HG03066 (cell line): ENCODE data around the gene CELSR1.
"Not testable (repeated sequence)": the region's sequence is repeated elsewhere in the genome, so short reads cannot be mapped to it uniquely, and the experiment has no call there.

Source experiments
- ATAC-seq: cut with Tn5 transposase; IDR thresholded peaks from one replicate; pipeline ENCODE4 v1.9.1; 2021; ENCODE audit warnings: low read depth; ENCODE audit not compliant: unreplicated experiment

Gene CELSR1

DNA sequence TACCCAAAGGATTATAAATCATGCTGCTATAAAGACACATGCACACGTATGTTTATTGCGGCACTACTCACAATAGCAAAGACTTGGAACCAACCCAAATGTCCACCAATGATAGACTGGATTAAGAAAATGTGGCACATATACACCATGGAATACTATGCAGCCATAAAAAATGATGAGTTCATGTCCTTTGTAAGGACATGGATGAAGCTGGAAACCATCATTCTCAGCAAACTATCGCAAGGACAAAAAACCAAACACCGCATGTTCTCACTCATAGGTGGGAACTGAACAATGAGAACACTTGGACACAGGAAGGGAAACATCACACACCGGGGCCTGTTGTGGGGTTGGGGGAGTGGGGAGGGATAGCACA is 21.3 kb downstream of the CELSR1 start:
- ATAC-seq: not testable (repeated sequence)

DNA sequence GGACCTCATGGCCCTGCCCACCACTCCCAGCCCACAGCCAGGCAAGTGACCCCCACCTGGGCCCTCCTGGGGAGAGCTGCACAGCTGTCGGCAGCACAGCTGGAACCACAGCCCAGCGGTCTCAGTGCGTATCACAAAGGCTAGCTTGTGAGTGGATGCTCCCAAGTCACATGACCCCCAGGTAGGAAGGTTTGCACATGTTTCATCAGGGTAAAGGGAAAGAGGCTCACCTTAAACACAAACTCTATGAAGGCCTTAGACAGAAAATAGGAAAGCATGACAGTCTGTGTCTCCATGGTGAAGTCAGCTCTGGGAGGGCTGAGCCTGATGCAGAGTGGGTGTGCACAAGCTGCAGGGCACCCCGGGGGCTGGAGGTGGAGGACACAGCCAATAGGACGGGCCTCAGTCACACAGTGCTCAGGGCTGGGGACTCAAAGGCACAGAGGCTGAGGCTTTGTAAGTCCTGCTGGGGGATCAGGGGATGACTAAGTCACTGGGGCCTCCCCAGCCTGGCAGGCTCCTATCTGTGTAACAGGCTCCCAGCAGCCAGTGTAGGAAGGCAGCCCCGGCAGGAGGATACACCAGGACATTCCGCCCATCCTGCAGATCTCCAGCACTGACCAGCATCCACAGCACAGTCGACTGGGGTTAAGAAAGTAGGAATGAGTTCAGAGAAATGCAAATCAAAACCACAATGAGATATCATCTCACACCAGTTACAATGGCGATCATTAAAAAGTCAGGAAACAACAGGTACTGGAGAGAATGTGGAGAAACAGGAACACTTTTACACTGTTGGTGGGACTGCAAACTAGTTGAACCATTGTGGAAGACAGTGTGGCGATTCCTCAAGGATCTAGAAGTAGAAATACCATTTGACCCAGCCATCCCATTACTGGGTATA is 22.0 kb downstream of the CELSR1 start:
- no peak for ATAC-seq

DNA sequence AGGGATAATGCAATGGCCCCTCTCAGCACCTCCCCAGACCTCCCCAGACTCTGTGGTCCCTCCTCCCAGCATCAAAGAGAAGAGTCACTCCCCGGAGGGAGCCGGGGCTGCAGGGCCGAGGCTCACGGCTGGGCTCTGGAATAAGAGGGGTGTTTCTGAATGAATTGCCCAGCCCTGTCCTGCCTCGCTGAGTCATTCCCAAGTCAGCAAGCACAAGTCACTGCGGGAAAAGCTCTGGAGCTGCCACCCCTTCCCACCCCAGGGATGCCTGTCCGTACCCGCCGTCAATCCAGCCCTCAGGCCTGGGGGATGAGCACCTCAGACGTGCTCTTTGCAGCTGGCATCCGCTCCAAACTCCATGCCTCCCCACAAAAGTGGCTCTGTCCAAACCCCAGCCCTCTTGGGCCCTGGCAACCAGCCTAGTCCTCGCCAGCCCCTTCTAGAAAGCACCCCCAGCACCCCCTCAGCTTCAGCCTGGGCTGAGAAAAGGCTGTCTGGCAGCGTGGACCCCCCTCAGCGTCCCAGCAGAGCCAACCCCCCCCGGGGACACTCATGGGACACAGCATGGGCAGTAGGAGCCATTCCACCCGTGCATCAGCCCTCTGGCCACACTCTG is 22.7 kb downstream of the CELSR1 start:
- no peak for ATAC-seq

DNA sequence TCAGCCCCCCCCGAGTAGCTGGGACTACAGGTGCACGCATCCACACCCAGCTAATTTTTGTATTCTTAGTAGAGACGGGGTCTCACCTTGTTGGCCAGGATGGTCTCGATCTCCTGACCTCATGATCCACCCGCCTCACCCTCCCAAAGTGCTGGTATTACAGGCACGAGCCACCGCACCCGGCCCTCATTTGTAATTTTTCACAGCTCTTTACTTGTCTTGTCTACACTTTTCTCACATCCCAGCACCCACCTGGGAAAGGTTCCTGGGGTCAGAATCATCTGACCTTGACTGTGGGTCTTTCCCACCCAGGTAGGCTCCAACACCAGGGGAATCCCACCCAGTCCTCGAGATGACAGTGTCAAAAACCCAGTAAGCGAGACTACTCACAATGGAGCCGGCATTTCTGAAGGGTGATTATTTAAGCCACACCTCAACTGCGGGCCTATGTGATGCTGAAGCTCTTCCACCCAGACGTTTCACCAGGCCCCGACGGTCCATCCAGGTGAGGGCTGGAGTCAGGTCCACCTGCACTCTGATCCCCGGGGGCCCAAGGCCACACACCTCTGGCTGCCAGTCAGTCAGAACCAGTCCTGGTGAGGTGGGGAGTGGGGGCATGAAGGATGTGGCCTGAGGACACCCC is 23.4 kb downstream of the CELSR1 start:
- no peak for ATAC-seq

DNA sequence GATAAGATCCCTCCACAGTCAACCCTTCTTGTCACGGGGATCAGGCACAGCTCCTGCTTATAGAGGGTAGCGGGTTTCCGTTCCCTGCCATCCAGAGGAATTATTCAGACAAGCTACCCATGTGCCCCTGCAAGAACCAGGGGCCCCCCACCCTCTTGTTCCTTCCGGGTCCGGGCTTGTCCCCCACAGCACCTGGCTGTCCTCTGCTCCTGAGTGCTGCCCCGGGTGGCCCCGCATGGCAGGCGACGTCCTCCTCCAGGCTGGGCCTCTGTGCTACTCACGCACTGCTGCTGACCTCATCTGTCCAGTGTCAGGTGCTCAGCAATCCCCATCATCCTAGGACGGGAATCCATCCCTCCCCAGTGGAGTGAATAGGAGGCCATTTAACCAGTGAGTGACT is 24.7 kb downstream of the CELSR1 start:
- no peak for ATAC-seq

DNA sequence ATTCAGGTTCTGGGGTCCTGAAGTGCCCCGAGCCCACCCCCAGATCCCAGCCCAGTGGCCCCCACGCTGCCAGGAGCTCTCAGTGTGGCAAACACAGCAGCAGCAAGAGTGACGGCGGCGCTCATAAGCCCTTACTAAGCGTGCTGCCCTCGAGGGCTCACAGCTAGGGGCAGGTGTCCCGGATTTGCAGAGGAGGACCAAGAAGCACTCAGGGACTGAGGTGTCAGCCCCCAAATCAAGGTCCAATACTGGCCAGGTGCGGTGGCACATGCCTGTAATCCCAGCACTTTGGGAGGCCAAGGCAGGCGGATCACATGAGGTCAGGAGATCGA is 25.4 kb downstream of the CELSR1 start:
- no peak for ATAC-seq

DNA sequence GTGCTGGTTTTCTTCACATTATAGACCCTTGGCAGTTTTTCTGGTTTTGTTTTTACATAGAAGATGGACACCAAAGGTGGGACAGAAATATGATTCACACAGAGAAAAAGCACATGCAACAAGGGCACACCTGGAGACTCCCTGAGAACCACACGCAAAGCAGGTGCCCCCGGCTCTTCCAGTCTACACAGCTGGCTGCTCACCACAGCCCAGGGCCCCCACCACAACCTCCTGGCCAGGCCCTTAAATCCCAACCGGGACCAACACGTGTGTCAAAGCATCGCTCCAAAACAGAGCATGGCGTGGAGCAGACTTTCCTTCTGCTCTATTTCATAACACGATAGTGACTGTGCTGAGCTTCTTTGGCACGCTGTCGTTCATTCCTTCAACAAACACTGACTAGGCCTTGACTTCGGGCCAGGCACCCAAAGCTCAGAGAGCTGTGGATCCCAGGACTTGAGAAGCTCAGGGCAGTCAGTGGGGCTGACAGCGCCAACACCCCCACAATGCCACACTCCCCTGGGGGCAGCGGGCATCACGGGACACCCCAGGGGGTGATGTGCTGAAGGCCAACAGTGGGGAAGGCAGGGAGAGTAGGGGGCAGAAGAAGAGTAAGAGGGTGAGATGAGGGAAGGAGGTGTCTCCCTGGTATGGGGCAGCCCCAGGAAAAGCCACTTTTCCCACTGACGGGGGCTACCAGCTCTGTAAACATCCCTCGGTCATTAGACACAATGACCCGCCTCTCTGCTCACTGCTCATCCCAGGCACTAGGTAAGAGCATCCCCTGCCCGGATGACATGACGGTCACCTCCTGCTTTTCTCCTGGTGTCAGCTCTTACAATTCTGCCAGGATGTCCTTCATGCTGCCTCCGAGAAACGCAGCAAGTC is 26.0 kb downstream of the CELSR1 start:
- no peak for ATAC-seq

DNA sequence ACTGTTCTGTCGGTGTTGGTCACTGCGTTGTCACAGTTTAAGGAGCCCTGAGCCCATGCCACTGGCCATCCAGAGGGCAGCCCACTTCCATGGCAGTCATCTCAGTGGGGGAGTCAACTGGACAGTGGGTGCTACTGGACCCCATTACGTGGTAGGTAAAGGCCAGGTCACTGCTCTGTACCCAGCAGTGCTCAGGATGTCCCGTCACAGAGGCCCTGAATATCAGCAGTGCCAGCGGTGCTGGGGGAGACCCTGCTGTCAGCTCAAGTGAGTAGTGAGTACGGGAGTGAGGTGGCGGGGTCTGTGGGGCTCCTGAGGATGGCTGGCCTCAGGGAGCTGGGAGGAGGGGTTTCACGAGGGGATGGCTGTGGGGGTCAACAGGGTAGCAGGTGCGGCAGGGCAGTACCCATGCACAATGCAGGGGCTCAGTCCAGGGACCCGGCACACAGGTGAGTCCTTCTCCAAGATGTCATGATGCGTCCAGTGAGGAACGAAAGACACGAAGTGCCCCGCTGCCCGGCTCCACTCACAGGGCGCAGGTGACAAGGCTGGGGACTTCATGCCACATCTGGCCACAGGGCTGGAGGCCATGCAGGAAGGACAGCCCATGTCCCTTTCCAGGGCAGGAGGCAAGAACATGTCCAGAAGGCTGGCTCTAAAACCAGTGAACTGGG is 27.9 kb downstream of the CELSR1 start:
- ATAC-seq: no peak

DNA sequence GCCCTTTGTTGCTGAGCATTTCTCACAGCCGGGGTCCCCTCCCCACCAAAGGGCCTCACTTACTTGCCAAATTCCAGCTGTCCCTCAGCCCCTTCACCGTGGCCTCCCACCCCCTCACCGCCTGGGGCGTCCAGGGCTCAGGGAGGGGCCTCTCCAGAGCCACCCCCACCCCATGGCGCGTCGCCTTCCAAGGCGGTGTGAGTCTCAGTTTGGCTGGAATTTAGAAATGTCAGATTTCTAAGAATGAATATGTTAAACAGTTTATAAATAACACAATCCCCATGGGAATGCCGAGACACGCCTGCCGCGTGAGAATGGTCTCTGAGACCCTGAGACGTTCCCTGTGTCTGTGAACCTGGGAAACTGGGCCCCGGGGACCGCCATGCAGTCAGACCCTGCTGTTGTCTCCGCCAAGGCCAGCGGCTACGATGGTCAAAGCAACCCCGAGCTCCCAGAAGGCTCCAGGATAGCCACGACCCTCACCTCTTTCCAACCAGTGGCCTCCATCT is 28.9 kb downstream of the CELSR1 start:
- no peak for ATAC-seq

DNA sequence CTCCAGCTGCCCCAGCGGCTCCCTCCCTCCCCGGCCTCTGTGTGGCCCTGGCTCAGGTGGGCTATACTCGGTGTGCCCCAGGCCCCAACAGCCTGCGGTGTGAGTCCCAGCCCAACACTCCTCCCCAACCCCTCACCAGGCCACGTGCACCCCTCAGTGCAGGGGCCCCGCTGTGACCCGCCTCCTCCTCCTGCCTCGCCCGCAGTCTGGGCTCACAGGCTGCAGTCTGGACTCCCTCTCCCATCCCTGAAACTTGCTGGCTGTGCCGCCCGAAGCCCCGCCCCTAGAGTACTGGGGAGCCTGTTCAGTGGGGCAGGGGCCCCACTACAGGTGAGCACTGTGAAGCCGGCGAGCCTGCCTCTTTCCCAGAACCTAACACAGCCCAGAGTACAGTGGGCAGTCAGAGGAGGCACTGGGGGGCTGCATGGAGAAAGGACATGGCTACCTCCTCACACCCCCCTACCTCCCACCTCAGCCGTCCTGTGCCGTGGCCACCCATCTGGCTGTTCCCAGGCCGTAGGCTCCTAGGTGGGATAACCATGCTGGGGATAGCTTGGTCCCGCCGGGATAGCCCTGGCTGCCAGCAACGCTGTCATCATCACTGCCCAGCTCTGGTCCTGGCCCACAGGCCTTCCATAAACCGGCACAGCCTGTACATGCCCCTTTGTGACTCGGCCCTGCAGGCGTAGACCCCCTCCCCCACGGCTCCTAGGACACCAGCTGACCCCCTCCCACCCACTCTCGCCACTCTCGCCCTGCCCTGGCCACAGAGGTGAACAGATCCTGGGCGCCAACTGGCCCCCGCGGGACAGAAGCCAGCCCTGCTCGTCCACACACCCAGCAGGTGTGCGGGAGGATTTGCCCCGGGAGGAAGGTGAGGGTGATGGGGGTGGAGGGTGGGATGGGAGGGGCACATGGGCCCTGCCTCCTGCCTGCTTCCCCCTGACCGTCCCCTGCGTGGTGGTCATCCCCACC is 29.7 kb downstream of the CELSR1 start:
- ATAC-seq: no peak

DNA sequence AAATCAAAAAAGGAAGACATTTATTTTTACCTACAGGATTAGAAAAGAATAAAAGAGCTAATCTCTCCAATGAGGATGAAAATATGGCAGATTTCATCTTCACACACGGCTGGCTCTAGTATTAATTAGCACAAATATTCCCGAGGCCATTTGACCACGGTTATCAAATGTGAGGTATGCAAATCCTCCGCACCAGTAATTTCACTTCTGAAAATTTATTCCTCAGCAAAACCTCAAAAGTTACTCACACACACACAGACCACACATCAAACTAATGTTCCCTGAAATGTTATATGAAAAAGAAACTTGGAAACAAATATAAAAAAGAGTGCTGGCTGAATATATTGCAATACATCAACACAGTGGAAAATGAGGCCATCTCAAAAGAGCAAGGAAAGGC is 32.8 kb downstream of the CELSR1 start:
- ATAC-seq: no peak

DNA sequence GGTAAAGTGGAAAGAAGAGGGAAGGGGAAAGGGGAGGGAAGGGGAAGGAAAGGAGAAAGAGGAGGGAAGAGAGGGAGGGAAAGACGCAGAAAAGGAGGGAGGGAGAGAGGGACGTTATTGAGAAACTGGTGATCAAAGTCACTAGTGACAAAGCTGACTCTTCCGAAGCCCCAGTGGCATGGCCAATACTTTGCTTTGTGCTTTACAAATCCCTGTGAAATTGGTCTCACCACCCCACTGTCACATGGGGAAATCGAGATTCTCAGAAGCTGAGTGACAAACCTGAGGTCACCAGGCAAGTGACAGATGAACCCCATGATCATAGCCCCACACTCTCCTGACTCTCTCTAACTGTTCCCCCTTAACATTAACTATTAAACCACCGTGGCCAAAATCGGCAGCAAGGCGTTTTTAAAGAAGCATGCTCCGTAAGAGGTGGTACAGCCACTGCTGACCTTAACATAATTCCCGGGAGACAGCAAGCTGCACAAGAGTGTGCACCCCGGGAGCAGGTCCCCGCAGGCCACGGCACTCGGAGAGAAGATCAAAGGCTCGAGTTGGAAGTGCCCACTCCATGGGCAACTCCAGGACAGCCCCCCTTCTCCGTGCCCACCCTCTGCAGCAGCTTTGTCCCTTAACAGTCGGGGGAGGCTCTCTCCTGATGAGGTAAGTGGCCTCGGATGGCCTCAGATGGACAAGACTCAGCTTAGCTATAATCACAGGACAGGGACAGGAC is 34.8 kb downstream of the CELSR1 start:
- no peak for ATAC-seq

DNA sequence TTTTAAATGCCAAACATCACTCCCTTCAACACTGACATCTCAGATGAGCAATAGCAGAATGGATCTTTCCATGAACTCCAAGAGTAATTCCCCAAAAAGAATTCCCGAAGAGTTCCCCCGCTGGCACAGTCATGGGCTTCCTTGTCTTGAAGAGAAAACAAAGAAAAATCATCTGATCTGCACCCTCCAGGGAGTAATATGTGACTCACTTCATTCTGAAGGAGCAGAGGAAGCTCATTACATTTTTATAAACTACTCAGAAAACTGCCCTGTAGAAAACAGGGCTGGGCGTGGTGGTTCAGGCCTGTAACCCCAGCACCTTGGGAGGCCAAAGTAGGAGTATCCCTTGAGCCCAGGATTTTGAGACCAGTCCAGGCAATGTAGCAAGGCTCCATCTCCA is 35.7 kb downstream of the CELSR1 start:
- ATAC-seq: no peak

DNA sequence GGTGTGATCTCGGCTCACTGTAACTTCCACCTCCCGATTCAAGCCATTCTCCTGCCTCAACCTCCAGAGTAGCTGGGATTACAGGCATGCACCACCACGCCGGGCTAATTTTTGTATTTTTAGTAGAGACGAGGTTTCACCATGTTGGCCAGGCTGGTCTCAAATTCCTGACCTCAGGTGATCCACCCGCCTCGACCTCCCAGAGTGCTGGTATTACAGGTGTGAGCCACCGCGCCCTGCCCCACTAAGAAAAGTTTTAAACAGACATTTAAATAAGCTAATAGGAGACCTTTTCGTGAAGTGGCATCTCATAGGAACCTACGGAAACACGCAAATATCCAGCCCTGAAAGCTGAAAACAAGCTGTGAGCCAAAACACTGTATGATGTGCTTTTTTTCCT is 36.2 kb downstream of the CELSR1 start:
- not testable (repeated sequence) for ATAC-seq

DNA sequence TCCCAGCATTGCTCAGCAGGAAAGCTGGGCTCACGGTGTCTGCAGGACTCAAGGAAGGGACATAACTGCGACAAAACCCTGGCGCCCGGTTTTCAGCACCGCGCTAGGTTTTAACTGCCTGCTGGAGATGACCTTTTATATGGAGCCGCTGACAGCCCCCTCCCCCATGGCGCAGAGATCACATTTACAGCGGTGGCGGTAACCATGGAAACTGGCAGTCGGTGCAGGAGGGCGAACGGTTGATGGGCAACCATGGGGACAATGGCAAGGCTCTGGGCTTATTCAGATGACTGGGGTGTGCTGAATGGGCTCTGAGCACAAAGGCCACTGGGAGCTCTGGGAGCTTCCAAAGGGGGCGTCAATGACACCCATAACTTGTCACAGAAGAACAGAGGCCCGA is 37.2 kb downstream of the CELSR1 start:
- no peak for ATAC-seq

DNA sequence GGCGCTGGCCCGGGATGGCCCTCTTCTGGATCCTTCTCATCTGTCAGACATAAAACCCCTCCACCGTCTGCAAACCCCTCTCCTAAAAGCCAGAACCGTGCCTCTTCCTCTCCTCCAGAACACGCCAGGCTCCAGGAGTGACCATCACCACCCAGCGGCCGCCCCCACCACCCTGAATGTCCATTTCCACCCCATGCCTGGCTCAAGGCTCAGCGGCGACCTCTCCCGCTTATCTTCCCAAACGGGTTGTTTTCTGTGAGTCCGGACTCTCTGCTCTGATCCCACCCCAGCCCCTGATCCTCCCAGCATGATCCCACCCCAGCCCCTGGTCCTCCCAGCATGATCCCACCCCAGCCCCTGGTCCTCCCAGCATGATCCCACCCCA is 37.6 kb downstream of the CELSR1 start:
- no peak for ATAC-seq

DNA sequence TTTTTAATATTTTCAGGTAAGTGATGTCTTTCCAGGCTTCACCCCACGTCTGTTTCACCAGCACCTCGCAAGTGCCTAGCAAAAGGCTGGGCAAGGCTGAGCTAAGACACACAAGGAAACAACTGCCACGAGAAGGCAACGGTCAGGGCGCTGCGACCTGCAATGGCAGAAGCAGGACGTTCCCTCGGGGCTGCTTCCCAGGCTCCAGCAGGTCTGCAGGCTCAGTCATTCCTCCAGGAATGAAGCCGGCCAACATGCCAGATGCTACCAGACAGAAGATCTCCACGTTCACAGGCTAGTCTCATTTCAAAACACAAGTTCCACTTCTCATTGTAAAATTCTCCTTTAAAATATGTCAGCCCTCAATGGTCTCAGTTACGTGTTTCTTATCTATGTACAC is 45.5 kb downstream of the CELSR1 start:
- no peak for ATAC-seq

DNA sequence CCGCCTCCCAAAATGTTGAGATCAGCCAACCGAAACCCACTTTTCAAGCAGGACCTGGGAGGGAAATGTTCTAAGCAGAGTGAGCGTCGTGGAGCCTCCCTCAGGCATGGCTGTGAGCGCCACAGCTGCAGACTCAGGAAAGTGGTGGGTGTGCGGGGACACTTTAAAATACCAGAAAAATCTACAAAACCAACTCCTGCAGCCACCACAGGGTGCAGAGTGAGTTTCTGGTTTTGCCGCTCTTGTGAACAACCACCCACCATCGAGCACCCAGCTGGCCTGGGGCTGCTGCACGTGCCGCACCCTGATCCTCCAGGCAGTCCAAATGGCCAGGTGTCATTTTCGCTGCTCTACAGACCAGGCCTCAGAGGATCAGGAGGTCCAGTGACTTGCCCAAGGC is 46.9 kb downstream of the CELSR1 start:
- ATAC-seq: no peak
